GM20431 (cell line): ENCODE measurements around the gene PEX26.
"Not testable (repeated sequence)": the region's sequence is repeated elsewhere in the genome, so short reads cannot be mapped to it uniquely, and the experiment has no call there.

Experiments used
- in situ Hi-C: fragments of 300-500 bp; cut with MseI, MboI; formaldehyde crosslinking; loops from one replicate; pipeline ENCODE4 v1.15.0; 2020; ENCODE audit warnings: low sequenced_read_pairs; ENCODE audit not compliant: unreplicated experiment

The PEX26 gene

DNA sequence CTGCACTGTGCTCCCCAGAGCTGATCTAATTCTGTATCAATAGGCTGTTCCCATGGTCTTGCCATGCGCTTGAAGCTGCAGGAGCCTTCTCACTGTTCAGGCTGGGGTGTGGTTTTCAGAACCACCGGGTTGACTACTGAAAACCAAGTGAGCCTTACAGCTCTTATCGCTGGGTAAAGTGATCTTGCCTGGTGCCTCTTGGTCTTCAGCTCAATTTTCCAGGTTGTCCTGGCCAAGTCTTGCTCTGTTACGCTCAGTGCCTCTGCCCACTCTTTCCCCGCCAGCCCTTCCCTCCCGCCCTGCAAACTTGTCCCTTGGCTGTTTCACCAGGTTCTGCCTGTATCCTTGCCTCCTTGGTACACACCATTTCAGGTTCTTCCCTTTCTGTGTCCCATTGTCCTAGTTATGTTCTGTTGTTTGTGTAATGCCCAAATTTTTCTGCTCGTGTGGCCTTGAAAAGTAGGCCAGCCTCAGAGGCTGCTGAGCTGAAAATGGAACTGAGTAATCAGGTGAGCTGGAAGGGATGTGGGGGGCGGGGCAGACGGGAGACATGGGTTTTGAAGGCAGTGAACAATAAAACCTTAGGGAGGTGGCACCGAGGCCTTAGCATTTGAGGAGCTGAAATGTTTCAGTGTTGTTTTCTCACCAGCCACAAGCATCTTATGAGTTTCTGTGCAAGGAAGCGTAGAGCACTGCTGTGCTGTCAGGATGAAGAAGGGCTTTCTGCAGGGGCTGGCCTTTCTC, 11.2 kb downstream of the PEX26 start:
- in situ Hi-C loops: no loop called here

DNA sequence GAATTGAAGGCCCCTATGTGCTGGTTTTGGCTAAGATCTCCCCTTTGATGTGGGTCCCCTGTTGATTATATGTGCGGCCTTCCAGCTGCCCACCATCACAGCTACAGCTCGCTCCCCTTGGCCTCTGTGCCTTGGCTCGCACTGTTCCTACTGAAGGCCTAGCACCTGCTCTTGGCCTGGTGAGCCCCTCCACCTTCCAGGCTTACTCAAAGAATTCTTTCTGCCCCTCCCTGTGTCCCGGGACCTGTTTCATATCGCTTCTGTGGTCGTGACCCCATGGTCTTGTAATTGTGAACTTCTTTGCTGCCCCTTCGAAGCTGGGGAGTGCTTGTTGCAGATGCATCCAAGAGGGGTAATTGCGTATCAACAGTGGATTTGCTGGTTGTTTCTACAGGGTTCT, 12.5 kb downstream of the PEX26 start:
- in situ Hi-C loops: no loop called here

DNA sequence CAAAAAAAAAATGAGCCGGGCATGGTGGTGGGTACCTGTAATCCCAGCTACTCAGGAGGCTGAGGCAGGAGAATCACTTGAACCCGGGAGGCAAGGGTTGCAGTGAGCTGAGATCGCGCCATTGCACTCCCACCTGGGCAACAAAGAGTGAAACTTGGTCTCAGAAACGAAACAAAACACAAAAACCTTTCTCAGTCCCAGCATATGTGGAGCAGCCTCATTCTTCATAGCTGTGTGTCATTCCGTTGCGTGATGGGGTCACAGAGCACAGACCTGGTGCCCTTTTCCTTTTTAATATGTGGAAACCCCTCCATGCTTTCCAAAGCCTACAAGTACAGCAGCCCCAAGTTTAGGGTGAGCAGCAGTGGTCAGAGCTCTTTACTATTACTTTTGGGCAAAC, 13.7 kb downstream of the PEX26 start:
- in situ Hi-C loops: no loop called here

DNA sequence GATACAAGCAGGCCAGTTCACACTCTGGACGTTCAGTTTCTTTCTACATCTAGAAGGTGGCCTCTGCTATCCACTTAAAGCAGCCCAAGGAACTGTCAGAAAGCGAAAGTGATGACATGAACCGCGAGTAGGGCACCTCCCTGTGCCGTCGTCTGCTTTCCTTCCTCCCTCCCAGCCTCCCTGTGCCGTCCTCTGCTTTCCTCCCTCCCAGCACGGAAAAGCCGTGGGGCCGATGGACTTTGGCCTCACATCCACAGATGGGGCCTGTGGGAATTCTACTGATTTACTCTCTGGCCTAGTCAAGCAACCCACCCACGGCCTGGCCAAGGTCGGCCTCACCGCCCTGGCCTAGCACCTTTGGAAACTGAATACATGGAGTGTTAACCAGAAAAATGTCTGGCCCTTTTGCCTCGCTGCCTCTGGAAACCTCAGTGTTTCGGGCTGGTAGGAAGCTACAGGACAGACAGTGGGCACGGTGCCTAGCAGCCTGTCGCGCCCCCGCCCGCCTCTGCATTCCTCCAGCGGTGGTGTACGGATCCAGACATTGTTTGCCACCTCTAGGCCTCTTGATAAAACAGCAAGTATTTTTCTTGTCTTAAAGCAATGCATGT, 14.2 kb downstream of the PEX26 start:
- in situ Hi-C loops: no loop called here

DNA sequence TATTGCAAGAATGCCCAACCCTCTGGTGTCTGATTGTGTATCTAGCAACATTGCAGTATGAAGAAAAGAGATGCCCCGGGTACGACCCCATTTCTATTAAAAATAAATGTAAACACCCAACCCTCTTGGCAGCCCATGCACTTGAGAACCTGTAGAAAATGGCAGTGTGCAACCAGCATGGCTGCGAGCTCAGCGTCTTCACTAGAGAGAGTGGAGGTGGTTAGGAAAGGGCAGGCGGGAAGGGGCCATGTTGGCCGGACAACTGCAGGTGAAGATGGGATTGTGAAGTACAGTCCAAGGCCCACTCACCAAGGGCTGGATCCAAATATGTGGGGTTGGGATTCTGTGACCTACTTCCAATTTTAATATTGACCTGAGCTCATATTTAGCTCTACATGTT, 15.9 kb downstream of the PEX26 start:
- in situ Hi-C loops: no loop called here

DNA sequence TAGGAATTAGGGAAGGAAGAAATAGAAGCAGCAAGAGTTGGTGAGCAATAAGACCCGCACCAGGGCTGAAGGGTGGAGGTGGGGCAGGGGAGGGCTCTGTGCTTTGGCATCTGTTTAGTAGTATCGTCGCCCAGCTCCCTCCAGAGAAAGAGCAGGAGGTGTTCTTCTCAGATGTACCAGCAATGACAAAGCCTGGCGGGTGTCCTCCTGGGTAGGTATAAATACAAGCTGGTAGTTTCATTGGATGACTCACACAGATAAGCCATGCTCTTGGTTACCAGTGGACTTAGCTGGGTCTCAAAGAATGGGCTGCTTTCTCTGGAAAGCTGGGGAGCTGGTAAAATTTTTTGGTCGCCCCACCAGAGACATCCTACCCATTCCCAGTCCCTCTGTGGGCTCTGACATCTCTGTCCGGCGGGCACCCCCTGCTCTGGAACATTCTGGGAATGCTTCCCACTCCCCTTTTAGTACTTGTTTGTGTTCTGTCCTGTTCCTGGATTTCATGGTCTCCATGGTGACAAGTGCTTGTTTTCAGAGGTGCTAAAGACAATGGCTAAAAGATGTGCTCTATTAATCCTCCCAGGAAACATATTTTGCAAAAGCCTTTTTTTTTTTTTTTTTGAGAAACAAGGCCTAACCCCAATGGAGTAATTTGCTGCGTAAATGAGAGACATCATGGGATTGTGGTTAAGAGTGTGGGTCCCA, 17.5 kb downstream of the PEX26 start:
- in situ Hi-C loops: no loop called here

DNA sequence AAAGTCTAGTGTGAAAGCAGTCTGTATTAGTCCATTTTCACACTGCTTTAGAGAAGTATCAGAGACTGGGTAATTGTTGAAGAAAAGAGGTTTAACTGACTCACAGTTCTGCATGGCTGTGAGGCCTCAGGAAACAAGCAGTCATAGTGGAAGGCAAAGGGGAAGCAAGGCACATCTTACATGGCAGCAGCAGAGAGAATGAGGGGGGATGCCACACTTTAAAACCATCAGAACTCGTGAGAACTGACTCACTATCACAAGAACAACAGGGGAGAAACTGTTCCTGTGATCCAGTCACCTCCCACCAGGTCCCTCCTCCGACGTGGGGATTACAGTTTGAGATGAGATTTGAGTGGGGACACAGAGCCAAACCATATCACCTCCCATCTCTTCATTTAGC, 19.0 kb downstream of the PEX26 start:
- in situ Hi-C loops: no loop called here

DNA sequence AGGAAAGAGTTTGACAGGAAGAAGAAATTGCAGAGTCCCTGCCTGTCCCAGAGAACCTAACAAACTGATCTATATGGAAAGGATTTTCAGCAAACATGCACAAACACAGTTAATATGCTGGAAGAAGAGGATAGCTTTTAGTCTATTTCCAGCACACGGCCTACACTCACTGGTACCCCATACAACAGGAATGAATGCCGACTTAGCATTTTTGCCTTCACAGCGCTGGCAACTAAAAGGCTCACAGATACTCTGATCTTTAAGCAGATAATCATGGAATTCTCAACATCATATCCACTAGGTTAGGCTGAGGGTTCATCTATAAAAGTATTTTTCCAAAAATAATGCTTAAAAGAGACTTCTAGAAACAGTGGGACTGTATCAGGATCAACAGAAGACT, 23.0 kb downstream of the PEX26 start:
- in situ Hi-C loops: no loop called here

DNA sequence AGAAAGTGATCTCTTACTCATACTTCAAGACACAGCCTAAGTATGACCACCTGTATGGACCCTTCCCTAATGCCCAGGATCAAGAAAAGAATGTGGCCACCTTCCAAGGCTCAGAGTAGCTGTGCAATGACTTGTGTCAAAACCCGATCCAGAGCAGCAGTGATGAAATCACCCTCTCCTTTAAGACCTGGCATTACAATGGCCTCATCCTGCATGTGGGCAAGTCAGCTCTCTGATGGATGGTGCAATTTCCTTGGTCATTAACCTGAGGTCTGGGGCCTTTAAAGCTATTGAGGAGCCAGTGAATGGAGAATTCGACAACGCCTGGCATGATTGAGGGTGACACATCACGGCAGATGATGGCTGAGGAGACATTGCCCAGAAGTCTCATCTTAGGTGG, 23.7 kb downstream of the PEX26 start:
- in situ Hi-C loops: no loop called here

DNA sequence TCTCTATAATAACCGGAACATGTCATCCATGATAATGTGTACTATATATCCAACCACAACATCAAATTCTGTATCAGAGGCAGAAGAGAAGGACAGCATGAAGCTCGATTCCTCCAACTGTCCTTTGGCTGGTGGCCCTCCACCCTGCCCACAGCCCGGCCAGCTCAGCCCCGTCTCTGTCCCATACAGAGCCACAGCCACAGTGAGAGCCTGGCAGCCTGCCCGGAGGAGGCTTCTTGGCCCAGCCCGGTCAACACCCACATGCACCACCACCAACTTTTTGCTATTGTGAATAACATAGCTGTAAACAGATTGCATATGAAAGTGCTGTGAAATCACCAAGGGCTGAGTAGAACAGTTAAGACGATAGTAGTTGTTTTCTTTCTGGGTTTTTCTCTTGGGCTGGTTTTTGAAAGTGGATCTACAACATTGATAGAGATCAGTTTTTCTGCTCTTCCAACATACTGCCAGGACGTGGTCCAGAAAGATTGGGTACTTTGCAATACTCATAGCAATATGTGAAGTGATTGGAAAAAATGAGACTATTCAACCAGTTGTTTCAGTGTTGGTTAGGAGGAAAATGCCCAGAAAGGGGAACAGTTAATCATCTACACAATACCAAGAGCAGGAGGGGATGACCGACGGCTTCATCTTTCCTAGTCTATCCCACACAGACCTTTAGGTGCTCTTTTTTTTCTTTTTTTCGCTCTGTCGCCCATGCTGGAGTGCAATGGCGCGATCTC, 25.9 kb downstream of the PEX26 start:
- in situ Hi-C loops: no loop called here

DNA sequence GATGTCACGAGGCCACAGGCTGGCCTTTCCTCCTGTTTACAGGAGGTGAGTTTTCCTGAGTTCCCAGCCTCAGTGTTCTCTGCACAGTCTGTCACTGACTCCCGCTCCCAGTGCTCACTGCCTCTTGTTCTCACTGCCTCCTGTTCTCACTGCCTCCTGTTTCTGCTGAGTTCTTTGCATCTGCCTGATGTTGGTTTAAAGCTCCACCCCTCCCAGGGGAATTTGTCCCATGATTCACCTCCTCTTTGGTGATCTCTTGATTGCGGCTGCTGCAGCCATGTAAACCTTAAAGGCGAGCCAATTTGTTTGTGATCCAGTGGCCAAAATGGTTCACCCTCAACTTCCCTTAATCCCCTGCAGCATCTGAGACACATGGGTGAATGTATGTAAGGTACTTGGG, 26.8 kb downstream of the PEX26 start:
- in situ Hi-C loops: no loop called here

DNA sequence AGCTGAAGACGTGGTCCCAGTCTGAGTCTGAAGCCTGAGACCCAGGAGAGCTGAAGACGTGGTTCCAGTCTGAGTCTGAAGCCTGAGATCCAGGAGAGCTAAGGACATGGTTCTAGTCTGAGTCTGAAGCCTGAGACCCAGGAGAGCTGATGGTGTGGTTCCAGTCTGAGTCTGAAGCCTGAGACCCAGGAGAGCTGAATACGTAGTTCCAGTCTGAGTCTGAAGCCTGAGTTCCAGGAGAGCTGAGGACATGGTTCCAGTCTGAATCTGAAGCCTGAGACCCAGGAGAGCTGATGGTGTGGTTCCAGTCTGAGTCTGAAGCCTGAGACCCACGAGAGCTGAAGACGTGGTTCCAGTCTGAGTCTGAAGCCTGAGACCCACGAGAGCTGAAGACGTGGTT, 28.2 kb downstream of the PEX26 start:
- in situ Hi-C loops: not testable (repeated sequence)

DNA sequence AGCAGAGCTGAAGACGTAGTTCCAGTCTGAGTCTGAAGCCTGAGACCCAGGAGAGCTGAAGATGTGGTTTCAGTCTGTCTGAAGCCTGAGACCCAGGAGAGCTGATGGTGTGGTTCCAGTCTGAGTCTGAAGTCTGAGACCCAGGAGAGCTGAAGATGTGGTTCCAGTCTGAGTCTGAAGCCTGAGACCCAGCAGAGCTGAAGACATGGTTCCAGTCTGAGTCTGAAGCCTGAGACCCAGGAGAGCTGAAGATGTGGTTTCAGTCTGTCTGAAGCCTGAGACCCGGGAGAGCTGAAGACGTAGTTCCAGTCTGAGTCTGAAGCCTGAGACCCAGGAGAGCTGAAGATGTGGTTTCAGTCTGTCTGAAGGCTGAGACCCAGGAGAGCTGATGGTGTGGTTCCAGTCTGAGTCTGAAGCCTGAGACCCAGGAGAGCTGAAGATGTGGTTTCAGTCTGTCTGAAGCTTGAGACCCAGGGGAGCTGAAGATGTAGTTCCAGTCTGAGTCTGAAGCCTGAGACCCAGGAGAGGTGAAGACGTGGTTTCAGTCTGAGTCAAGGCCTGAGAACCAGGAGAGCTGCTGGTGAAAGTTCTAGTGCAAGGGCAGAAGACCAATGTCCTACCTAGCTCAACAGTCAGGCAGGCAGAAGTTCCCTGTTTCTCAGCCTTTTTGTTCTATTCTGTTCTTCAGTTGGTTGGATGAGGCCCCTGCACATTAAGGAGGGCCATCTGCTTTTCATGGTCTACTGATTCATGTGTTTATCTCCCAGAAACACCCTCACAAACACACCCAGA, 29.0 kb downstream of the PEX26 start:
- in situ Hi-C loops: not testable (repeated sequence)

DNA sequence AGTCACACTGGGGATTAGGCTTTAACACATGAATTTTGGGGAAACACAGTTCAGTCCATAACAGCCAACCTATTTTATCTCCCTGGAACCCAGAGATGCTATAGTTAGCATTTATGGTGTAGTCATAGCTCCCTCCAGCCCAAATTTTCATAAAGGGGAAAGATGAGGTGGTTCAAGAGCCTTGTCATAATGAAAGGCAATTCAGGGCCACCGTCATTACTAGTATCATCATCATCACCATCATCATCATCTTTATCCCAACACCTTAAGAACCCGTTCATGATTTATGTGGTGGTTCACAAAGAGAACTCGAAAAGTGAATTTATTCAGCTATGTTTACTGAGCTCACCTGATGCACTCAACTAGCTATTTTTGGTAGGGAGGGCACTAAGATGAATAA, 30.4 kb downstream of the PEX26 start:
- in situ Hi-C loops: no loop called here

DNA sequence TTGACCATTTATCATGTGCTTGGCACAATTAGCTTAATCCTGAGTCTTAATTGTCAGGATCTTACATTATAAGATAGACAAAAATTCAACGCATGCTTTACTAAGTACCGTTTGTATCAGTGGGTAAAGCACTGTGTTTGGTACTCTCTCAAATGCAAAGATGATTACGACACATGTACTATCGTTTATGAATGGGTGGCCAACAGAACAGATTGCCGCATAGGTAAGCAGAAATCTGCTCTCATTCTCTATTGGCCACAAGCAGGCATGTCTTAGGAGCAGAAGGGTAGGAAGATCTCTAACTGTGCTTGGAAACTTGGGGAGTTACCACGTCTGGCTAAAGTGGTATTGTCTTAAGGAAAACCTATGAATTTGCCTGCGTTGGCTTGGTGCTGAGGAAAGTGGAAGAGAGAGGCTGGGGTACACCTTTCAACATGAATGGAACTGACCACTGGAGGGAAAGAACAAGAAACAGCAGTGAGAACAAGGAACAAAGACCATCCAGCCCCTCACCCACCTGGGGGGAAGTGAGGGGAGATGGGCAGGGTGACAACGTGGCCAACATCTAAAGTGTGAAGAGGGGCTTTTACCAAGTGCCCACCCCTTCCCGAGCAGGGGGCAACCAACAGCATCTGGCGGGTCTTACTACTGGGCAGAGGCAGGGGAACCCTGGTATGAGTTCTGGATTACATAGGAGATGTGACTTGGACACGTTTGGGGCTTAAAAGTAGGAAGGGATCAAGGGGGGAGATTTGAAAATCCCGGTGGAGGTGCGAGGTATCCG, 31.8 kb downstream of the PEX26 start:
- in situ Hi-C loops: no loop called here

DNA sequence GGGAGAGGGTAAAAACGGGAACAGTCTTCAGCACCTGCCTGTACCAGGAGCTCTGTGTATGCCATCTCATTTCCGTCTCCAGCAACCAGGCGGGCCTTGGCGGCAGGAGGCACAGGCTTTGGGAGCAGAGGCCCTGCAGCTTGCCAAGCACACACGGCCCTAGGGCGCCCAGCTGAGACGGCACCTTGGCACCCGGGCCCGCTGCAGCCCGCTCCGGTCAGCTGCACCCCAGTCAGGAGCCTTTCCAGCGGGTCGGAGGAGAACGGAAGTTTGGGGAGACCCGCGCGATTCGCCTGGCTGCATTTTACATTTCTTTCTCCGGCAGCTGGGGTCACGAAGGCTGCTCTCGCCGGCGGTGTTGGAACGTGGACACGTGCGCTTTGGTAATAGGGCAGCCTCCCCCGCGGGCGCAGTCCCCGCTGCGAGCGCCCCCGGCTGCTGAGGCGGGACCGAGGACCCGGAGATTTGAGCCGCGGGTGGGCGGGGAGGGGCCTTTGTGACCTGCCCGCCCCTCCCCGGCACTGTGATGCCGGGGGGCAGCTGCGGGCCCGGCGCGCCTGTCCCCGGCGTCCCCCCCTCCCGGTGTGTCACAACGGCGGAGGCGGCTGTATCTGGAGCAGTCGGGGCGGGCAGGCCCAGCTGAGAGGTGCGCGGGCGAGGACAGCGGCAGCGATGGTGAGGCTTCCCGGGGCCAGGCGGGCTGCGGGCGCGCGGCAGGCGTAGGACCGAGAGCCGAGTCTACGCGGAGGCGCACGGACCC, 32.6 kb downstream of the PEX26 start, which contains the start of gene TUBA8:
TSS of gene TUBA8 (plus strand) at position 616 of the 760 bp plus-strand sequence. CDS start at position 673, 57 bp downstream.
- in situ Hi-C loops: no loop called here

DNA sequence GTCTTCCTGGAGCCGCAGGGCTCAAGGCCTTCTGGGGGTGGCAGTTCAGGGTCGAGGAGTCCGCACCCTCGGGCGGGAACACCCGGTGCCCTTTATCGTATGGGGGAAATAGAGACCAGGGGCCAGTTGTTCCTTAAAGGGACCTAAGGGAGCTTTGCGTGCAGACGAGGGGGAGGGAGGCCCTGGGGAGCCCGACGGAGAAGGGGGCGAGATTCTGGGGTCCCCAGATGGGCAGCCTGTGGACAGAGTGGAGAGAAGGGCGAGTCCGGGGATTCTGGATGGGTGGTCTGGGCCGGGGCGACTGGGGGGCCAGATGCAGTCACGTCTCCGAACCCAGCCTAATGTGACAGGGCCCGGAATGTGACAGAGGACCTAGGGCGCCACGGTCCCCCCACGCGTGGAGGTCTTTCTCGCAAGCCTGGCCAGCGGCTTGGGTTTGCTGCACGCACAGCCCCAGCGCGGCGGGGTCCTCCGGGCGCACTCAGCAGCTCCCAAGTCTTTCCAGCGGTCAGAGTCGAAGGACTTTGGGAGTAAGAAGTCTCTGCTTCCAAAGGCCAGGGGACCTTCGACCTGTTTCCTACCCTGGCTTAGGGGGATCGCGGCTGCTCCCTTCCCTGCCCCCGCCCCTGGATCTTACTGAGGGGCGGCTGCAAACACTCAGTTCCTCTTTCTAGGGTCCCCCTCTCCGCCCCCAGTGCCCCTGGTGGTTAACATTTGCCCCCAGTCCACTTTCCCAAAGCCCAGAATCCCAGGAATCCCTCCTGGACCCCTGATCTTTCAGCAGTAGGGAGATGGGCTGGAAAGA, 33.4 kb downstream of the PEX26 start:
- in situ Hi-C loops: no loop called here
